Stimulated activated CD4-positive, alpha-beta T cell treated with anti-CD3 and anti-CD28 coated beads, Interleukin-1b, Interleukin-23, amount 100 ng/mL, for 48 hours (primary cell): ENCODE data around the gene HABP4.
"Not testable (repeated sequence)": the region's sequence is repeated elsewhere in the genome, so short reads cannot be mapped to it uniquely, and the experiment has no call there.

Experiments used
- DNase-seq: peaks from one replicate; pipeline ENCODE4 v3.0.0-alpha.2; 2020

HABP4 gene

GRCh38 chr9:96500696-96501632 lies 51.0 kb downstream of the HABP4 start:
- no peak for DNase-seq

- DNase-seq, result no peak
These were observed 51.9 kb downstream of the HABP4 start for GRCh38 chr9:96501633-96502538.

GRCh38 chr9:96502539-96503373 lies 52.8 kb downstream of the HABP4 start:
- no peak for DNase-seq

- not testable (repeated sequence) for DNase-seq
These were observed 53.4 kb downstream of the HABP4 start for GRCh38 chr9:96503374-96503748.

- no peak for DNase-seq
These were observed 53.9 kb downstream of the HABP4 start for GRCh38 chr9:96503918-96504317.

- DNase-seq, result no peak
These were observed 55.5 kb downstream of the HABP4 start for GRCh38 chr9:96505316-96505991.

GRCh38 chr9:96508227-96508940 lies 58.4 kb downstream of the HABP4 start:
- DNase-seq, result no peak

GRCh38 chr9:96509026-96509425 lies 59.1 kb downstream of the HABP4 start:
- DNase-seq, result no peak

GRCh38 chr9:96509848-96510247 lies 59.9 kb downstream of the HABP4 start:
- DNase-seq, result no peak

- no peak for DNase-seq
These were observed 60.3 kb downstream of the HABP4 start for GRCh38 chr9:96510258-96510657.

GRCh38 chr9:96512240-96512639 lies 62.3 kb downstream of the HABP4 start:
- no peak for DNase-seq

- DNase-seq, result no peak
These were observed 63.7 kb downstream of the HABP4 start for GRCh38 chr9:96513622-96514021.

- no peak for DNase-seq
These were observed 64.3 kb downstream of the HABP4 start for GRCh38 chr9:96514108-96514799.

GRCh38 chr9:96514800-96515158 lies 64.8 kb downstream of the HABP4 start:
- DNase-seq, result no peak

- no peak for DNase-seq
These were observed 65.9 kb downstream of the HABP4 start for GRCh38 chr9:96515621-96516470.

GRCh38 chr9:96519095-96519494 lies 69.1 kb downstream of the HABP4 start:
- no peak for DNase-seq

GRCh38 chr9:96519787-96520186 lies 69.8 kb downstream of the HABP4 start:
- DNase-seq, result no peak

GRCh38 chr9:96522366-96522765 lies 72.4 kb downstream of the HABP4 start:
- DNase-seq, result no peak

- DNase-seq, result no peak
These were observed 73.4 kb downstream of the HABP4 start for GRCh38 chr9:96523374-96523773.

GRCh38 chr9:96524045-96524444 lies 74.1 kb downstream of the HABP4 start:
- no peak for DNase-seq
